Panc1 (cell line): ENCODE data around the gene PVALB. TPM values are rescaled to one million over a fixed set of nuclear protein-coding genes. Genes with fewer than 3 reads are reported as not detected.

Experiments used
- ATAC-seq: fragments of 200-7000 bp; cut with Tn5 transposase; 2 replicates; pipeline ENCODE4 v1.9.1; 2020; ENCODE audit warnings: mild to moderate bottlenecking, moderate library complexity
- BruUV-seq: library from RNA; stranded (reverse); fragments of 400-500 nt; replicated peaks from 2 replicates; lab custom pipeline; 2021; lab: Mats Ljungman, UMichigan
- CTCF ChIA-PET: fragments of 300-600 bp; sonication (Branson Sonifier 250); formaldehyde crosslinking; loops from one replicate; lab custom pipeline; 2022; ENCODE audit warnings: antibody characterized with exemption; lab: Charles Lee
- POLR2A ChIA-PET: fragments of 300-600 bp; sonication (Branson Sonifier 250); formaldehyde crosslinking; loops from one replicate; lab custom pipeline; 2022; ENCODE audit warnings: antibody characterized with exemption; lab: Charles Lee
- DNase-seq: peaks from one replicate; pipeline ENCODE4 v3.0.0-alpha.2; 2010; ENCODE audit warnings: low read depth, low spot score
- H3K27ac ChIP-seq: 2 replicates; pipeline ENCODE4 v1.5.1; 2011; ENCODE audit warnings: mild to moderate bottlenecking, low read length, inconsistent platforms
- H3K27me3 ChIP-seq: fragments of 200-500 bp; sonication (Bioruptor generic); 2 replicates; pipeline ENCODE4 v1.6.0; 2014; ENCODE audit warnings: low read length, inconsistent platforms; ENCODE audit not compliant: control insufficient read depth, insufficient read depth
- H3K36me3 ChIP-seq: fragments of 200-500 bp; sonication (Bioruptor generic); 2 replicates; pipeline ENCODE4 v1.5.1; 2014; ENCODE audit warnings: inconsistent platforms, mild to moderate bottlenecking, low read length, moderate library complexity; ENCODE audit not compliant: control insufficient read depth, insufficient read depth
- H3K4me1 ChIP-seq: 2 replicates; pipeline ENCODE4 v1.5.1; 2011; ENCODE audit warnings: inconsistent platforms, mild to moderate bottlenecking, low read length, moderate library complexity; ENCODE audit not compliant: control insufficient read depth, insufficient read depth
- H3K4me3 ChIP-seq, 2 experiments: 2 replicates each; pipeline ENCODE4 v1.5.1; 2011 to 2012; ENCODE audit warnings: low read depth in 2 of 2, low read length in 2 of 2, mild to moderate bottlenecking in 2 of 2, inconsistent platforms in 1 of 2, moderate library complexity in 1 of 2
- H3K9me3 ChIP-seq: fragments of 200-500 bp; sonication (Bioruptor generic); 2 replicates; pipeline ENCODE4 v1.5.1; 2014; ENCODE audit warnings: low read depth, mild to moderate bottlenecking, inconsistent platforms, low read length, moderate library complexity; ENCODE audit not compliant: control insufficient read depth, insufficient read depth
- CTCF ChIP-seq: fragments of 450-650 bp; IDR thresholded peaks from 2 replicates; pipeline ENCODE4 v1.5.1; 2017; ENCODE audit warnings: mild to moderate bottlenecking
- POLR2AphosphoS5 ChIP-seq: IDR thresholded peaks from 2 replicates; pipeline ENCODE4 v1.6.1; 2012; ENCODE audit warnings: mild to moderate bottlenecking, low read depth, low read length, moderate library complexity
- SIN3A ChIP-seq: IDR thresholded peaks from 2 replicates; pipeline ENCODE4 v1.6.1; 2012; ENCODE audit warnings: low read depth, mild to moderate bottlenecking, low read length, moderate library complexity, borderline replicate concordance; ENCODE audit not compliant: insufficient read depth
- TCF7L2 ChIP-seq: IDR thresholded peaks from 2 replicates; pipeline ENCODE4 v1.6.1; 2011; ENCODE audit warnings: mild to moderate bottlenecking, low read depth, low read length, inconsistent platforms
- in situ Hi-C: cut with HindIII; loops from 2 replicates; pipeline ENCODE4 v1.10.0; 2016; ENCODE audit warnings: low sequenced_read_pairs, low pct_unique_long_range_greater_than_20kb
- intact Hi-C: fragments of 100-400 bp; cut with micrococcal nuclease; formaldehyde crosslinking; loops from one replicate; pipeline ENCODE4 v1.10.0; 2022; ENCODE audit not compliant: unreplicated experiment
- total RNA-seq: library from RNA; stranded (reverse); gene quantifications from one replicate; pipeline ENCODE4 v1.2.1, GENCODE V29; 2021; ENCODE audit not compliant: unreplicated experiment
- TF ChIP-seq, protein P1 (sequence below), 2 experiments: IDR thresholded peaks; 2 replicates each; pipeline ENCODE4 v1.6.1; 2011 to 2012; ENCODE audit warnings: low read depth in 2 of 2, control low read depth in 1 of 2, low read length in 1 of 2, mild to moderate bottlenecking in 1 of 2, moderate library complexity in 1 of 2; ENCODE audit not compliant: insufficient read depth in 1 of 2

PVALB gene
- total RNA-seq, 1 experiment from 2014 or later = not detected

GRCh38 chr22:36765131-36765942 is 51.5 kb downstream of the PVALB start:
- no peaks in the 10 kb centered on the region for H3K36me3 ChIP-seq
- H3K27ac ChIP-seq = no peak overlapping the region
- ATAC-seq (no peak), DNase-seq (no peak)
- no peaks in the 10 kb centered on the region for H3K9me3 ChIP-seq
- intact Hi-C loops (no loop called here), in situ Hi-C loops (no loop called here)
- H3K4me1 ChIP-seq = no peaks in the 10 kb centered on the region
- H3K4me3 ChIP-seq = no peak overlapping the region
- BruUV-seq = no TSS peak
- H3K27me3 ChIP-seq = no peaks in the 10 kb centered on the region
- POLR2A ChIA-PET = interaction anchor here (0.6 kb wide), 1 partner anchor 737 kb away, joined by 17 read pairs; the partner anchor contains the start of gene RBFOX2
- CTCF ChIA-PET = no interaction called here
- no peak for TF ChIP-seq TCF7L2
- no peak for TF ChIP-seq SIN3A
- no peak for TF ChIP-seq POLR2AphosphoS5
- no peak for TF ChIP-seq CTCF
- TF ChIP-seq, protein P1, sequence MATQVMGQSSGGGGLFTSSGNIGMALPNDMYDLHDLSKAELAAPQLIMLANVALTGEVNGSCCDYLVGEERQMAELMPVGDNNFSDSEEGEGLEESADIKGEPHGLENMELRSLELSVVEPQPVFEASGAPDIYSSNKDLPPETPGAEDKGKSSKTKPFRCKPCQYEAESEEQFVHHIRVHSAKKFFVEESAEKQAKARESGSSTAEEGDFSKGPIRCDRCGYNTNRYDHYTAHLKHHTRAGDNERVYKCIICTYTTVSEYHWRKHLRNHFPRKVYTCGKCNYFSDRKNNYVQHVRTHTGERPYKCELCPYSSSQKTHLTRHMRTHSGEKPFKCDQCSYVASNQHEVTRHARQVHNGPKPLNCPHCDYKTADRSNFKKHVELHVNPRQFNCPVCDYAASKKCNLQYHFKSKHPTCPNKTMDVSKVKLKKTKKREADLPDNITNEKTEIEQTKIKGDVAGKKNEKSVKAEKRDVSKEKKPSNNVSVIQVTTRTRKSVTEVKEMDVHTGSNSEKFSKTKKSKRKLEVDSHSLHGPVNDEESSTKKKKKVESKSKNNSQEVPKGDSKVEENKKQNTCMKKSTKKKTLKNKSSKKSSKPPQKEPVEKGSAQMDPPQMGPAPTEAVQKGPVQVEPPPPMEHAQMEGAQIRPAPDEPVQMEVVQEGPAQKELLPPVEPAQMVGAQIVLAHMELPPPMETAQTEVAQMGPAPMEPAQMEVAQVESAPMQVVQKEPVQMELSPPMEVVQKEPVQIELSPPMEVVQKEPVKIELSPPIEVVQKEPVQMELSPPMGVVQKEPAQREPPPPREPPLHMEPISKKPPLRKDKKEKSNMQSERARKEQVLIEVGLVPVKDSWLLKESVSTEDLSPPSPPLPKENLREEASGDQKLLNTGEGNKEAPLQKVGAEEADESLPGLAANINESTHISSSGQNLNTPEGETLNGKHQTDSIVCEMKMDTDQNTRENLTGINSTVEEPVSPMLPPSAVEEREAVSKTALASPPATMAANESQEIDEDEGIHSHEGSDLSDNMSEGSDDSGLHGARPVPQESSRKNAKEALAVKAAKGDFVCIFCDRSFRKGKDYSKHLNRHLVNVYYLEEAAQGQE (IDR thresholded peaks at IDR 0.05; ENCODE audit: insufficient read depth in 1 of 2, low read depth in 2 of 2, low read length in 1 of 2) = no peak

GRCh38 chr22:36764641-36765040 is 52.2 kb downstream of the PVALB start:
- in situ Hi-C loops (no loop called here), intact Hi-C loops (no loop called here)
- no peak overlapping the region for H3K4me3 ChIP-seq
- CTCF ChIA-PET = no interaction called here
- BruUV-seq = no TSS peak
- TF ChIP-seq CTCF (no peak), POLR2AphosphoS5 (no peak), TCF7L2 (no peak), SIN3A (no peak)
- TF ChIP-seq, protein P1 (IDR thresholded peaks at IDR 0.05; ENCODE audit: insufficient read depth in 1 of 2, low read depth in 2 of 2, low read length in 1 of 2) = no peak
- no peak for DNase-seq
- H3K36me3 ChIP-seq = no peaks in the 10 kb centered on the region
- no peaks in the 10 kb centered on the region for H3K27me3 ChIP-seq
- POLR2A ChIA-PET = interaction anchor here (0.7 kb wide), 1 partner anchor 239 kb away, joined by 3 read pairs; no protein-coding TSS in a partner anchor
- H3K4me1 ChIP-seq = no peaks in the 10 kb centered on the region
- H3K9me3 ChIP-seq = no peaks in the 10 kb centered on the region
- no peak for ATAC-seq
- no peak overlapping the region for H3K27ac ChIP-seq
